Mesodermal cell (in vitro differentiated cells): ENCODE results near the gene NBL1.

ENCODE experiments used
- H3K27ac ChIP-seq: 2 replicates; pipeline ENCODE4 v1.7.0; 2013; ENCODE audit warnings: mild to moderate bottlenecking, low read depth, low read length, moderate library complexity; ENCODE audit not compliant: severe bottlenecking
- H3K36me3 ChIP-seq: 2 replicates; pipeline ENCODE4 v1.7.1; 2013; ENCODE audit warnings: mild to moderate bottlenecking, low read length, moderate library complexity; ENCODE audit not compliant: control insufficient read depth, insufficient read depth
- H3K4me1 ChIP-seq: one replicate; pipeline ENCODE4 v1.7.1; 2013; ENCODE audit warnings: mild to moderate bottlenecking, low read length; ENCODE audit not compliant: insufficient read depth, control insufficient read depth, poor library complexity, severe bottlenecking
- H3K4me3 ChIP-seq: 2 replicates; pipeline ENCODE4 v1.7.0; 2013; ENCODE audit warnings: low read length, control low read depth, mild to moderate bottlenecking; ENCODE audit not compliant: insufficient read depth, poor library complexity, severe bottlenecking; ENCODE audit errors: extremely low read depth
- H3K9me3 ChIP-seq: 2 replicates; pipeline ENCODE4 v1.7.1; 2013; ENCODE audit warnings: mild to moderate bottlenecking, low read length, moderate library complexity; ENCODE audit not compliant: control insufficient read depth
- WGBS, 2 experiments: methylation state at CpG; one replicate each; pipeline ENCODE4 v1.1.5; 2013; ENCODE audit warnings: missing lambda C conversion rate in 2 of 2; ENCODE audit not compliant: insufficient coverage in 2 of 2; 5-methylcytosine and 5-hydroxymethylcytosine counted together

NBL1 gene

DNA sequence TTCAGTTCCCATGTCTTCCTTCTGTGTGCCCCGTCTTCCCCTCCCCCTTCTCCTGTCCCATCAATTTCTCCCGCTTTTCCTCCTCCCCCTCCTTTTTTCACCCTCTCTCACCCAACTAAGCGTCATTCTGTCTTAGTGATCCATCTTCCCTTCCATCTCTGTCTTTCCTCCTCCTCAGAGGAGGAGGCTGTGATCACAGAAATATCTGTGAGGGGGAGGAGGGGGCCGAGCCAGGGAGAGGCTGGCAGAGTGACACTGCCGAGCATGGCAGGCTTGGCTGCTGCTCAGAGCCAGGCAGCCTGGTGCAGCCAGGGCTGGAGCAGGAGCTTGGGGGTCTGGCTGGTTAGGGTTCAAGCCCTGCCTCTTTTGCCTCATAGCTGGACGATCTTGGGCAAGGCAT, 28.1 kb downstream of the NBL1 start:
- Histone ChIP-seq H3K36me3 (no peaks in the 10 kb centered on the region), H3K27ac (no peak overlapping the region), H3K9me3 (no peaks in the 10 kb centered on the region), H3K4me3 (no peak overlapping the region), H3K4me1 (no peaks in the 10 kb centered on the region)
- 79 to 89% methylated on average over 1 to 4 of the region's 6 CpGs for WGBS, 2 experiments

- no peak overlapping the region for H3K27ac ChIP-seq
- no peaks in the 10 kb centered on the region for H3K36me3 ChIP-seq
- 40 to 56% methylated on average over 1 to 2 of the region's 5 CpGs for WGBS, 2 experiments
- H3K4me3 ChIP-seq: no peak overlapping the region
- no peaks in the 10 kb centered on the region for H3K4me1 ChIP-seq
- H3K9me3 ChIP-seq: no peaks in the 10 kb centered on the region
Measured at GRCh38 chr1:19675797-19676196, 31.7 kb downstream of the NBL1 start.

DNA sequence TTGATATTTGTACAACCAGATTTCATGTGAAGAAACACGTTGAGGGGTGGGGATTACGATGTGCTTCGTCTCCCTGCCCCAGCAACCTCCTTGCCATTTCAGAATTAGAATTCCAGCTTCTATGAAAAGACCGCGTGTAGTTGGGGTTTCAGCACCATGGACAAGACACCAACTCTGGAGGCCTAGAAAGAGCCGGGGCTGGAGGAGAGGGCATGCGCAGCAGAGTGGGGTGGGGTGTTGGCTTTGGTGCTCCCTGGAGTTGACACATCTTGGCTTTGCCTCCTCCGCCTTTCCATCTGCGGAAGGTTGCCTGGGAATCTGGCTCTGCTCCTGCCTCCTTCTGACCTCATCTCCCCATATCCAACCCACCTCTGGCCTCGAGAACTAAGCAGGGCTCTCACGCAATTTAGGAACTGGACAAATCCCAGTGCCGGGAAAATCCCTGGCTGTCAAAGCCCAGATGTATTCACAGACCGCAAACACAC, 32.4 kb downstream of the NBL1 start:
- Histone ChIP-seq H3K4me3 (no peak overlapping the region), H3K9me3 (no peaks in the 10 kb centered on the region), H3K36me3 (no peaks in the 10 kb centered on the region), H3K4me1 (no peaks in the 10 kb centered on the region), H3K27ac (no peak overlapping the region)
- 24 to 36% methylated on average over 8 to 12 of the region's 13 CpGs for WGBS, 2 experiments

DNA sequence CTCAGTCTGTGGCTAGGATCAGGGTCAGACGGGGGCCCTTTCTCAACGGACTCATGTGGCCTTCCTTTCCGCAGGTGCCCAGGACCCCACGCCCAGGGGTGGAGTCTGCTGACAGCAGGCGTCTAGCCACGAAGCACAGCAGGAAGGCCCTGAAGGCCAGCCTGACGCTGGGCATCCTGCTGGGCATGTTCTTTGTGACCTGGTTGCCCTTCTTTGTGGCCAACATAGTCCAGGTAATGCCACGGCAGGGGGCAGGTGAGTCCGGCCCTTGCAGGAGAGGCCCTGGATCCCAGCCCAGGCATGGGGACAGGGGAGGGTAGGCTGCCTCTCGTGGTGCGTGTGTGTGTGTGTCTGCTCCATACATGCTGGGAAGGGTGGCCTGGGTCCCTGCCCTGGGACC, 34.4 kb downstream of the NBL1 start:
- no peaks in the 10 kb centered on the region for H3K9me3 ChIP-seq
- 69 to 73% methylated on average over 9 to 11 of the region's 11 CpGs for WGBS, 2 experiments

DNA sequence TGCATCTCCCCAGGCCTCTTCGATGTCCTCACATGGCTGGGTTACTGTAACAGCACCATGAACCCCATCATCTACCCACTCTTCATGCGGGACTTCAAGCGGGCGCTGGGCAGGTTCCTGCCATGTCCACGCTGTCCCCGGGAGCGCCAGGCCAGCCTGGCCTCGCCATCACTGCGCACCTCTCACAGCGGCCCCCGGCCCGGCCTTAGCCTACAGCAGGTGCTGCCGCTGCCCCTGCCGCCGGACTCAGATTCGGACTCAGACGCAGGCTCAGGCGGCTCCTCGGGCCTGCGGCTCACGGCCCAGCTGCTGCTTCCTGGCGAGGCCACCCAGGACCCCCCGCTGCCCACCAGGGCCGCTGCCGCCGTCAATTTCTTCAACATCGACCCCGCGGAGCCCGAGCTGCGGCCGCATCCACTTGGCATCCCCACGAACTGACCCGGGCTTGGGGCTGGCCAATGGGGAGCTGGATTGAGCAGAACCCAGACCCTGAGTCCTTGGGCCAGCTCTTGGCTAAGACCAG, 34.9 kb downstream of the NBL1 start:
- Histone ChIP-seq H3K27ac (no peak overlapping the region), H3K36me3 (no peaks in the 10 kb centered on the region), H3K4me1 (no peaks in the 10 kb centered on the region), H3K4me3 (no peak overlapping the region), H3K9me3 (no peaks in the 10 kb centered on the region)
- 87 to 92% methylated on average over 13 to 34 of the region's 34 CpGs for WGBS, 2 experiments

More for the DNA sequence above, 34.4 kb downstream of the NBL1 start:
- Histone ChIP-seq H3K4me3 (no peak overlapping the region), H3K36me3 (no peaks in the 10 kb centered on the region), H3K4me1 (no peaks in the 10 kb centered on the region), H3K27ac (no peak overlapping the region)

DNA sequence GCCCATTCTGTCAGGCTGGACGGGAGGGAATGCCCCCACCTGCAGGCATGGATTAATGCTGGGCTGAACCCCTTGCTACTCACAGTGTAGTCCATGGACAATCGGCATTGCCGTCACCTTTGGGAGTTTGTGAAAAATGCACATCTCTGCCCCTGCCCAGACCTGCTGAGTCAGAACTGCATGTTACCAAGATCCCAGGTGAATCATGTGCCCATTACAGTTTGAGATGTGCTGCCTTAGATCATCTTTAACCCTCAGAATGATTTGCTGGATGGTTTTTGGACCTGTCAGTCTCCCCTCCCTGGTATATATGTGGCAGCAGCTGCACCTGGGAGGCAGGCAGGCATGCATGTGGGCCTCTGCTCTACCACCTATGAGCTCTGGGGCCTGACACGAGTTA, 35.6 kb downstream of the NBL1 start:
- Histone ChIP-seq H3K36me3 (no peaks in the 10 kb centered on the region), H3K4me3 (no peak overlapping the region), H3K4me1 (no peaks in the 10 kb centered on the region), H3K27ac (no peak overlapping the region), H3K9me3 (no peaks in the 10 kb centered on the region)
- WGBS, 2 experiments: 82 to 88% methylated on average over 4 of the region's 4 CpGs

GRCh38 chr1:19680644-19681043, 36.5 kb downstream of the NBL1 start:
- H3K9me3 ChIP-seq: no peaks in the 10 kb centered on the region
- WGBS, 2 experiments: 74 to 83% methylated on average over 1 to 3 of the region's 7 CpGs
- no peak overlapping the region for H3K27ac ChIP-seq
- H3K4me3 ChIP-seq: no peak overlapping the region
- H3K4me1 ChIP-seq: no peaks in the 10 kb centered on the region
- H3K36me3 ChIP-seq: no peaks in the 10 kb centered on the region

- 78 to 85% methylated on average over 3 of the region's 3 CpGs for WGBS, 2 experiments
- Histone ChIP-seq H3K27ac (no peak overlapping the region), H3K4me1 (no peaks in the 10 kb centered on the region), H3K4me3 (no peak overlapping the region), H3K9me3 (no peaks in the 10 kb centered on the region), H3K36me3 (no peaks in the 10 kb centered on the region)
Measured at GRCh38 chr1:19682257-19682656, 38.1 kb downstream of the NBL1 start.

DNA sequence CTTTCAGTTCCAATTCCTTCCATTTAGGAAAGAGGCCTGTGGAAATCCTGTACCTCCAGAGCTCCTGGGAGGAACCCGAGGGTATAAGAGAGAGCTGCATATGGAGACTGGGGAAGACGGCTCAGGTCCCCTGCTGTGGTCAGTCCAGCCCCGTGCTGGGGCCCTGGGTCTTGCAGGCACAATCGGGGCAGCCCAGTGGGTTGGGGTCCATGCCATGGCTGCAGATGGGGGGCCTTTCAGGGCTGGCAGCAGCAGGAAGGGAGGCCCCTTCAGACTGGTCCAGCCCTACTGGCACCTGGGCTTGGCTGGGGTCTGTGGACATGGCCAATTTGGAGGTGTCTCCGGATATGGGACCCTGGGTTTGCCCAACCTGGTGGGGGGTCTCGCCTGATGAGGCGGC, 38.8 kb downstream of the NBL1 start:
- WGBS, 2 experiments: 71 to 84% methylated on average over 6 to 7 of the region's 7 CpGs
- Histone ChIP-seq H3K4me3 (no peak overlapping the region), H3K9me3 (no peaks in the 10 kb centered on the region), H3K27ac (no peak overlapping the region), H3K4me1 (no peaks in the 10 kb centered on the region), H3K36me3 (no peaks in the 10 kb centered on the region)

- no peaks in the 10 kb centered on the region for H3K9me3 ChIP-seq
- no peak overlapping the region for H3K27ac ChIP-seq
- no peaks in the 10 kb centered on the region for H3K36me3 ChIP-seq
- H3K4me3 ChIP-seq: no peak overlapping the region
- H3K4me1 ChIP-seq: no peaks in the 10 kb centered on the region
- 81 to 86% methylated on average over 6 of the region's 8 CpGs for WGBS, 2 experiments
Measured at GRCh38 chr1:19683351-19683750, 39.2 kb downstream of the NBL1 start.

GRCh38 chr1:19684677-19685076, 40.6 kb downstream of the NBL1 start:
- peaks cover 2% of the 10 kb centered on the region for H3K9me3 ChIP-seq
- H3K4me1 ChIP-seq: no peaks in the 10 kb centered on the region
- no peak overlapping the region for H3K4me3 ChIP-seq
- no peak overlapping the region for H3K27ac ChIP-seq
- no peaks in the 10 kb centered on the region for H3K36me3 ChIP-seq
- WGBS, 2 experiments: 83 to 100% methylated on average over 1 to 2 of the region's 2 CpGs
